Neural cell (in vitro differentiated cells): ENCODE measurements around the gene DSCAM.

Source experiments
- CTCF ChIP-seq: fragments of 450-650 bp; IDR thresholded peaks from 2 replicates; pipeline ENCODE4 v1.5.1; 2014; ENCODE audit warnings: antibody characterized with exemption, mild to moderate bottlenecking, moderate library complexity; ENCODE audit not compliant: poor library complexity, severe bottlenecking
- EZH2 ChIP-seq: fragments of 200-600, 300-800 bp; shearing (Covaris generic), sonication (generic); IDR thresholded peaks from 2 replicates; pipeline ENCODE4 v1.6.1; 2014; ENCODE audit warnings: antibody characterized with exemption, low read length, borderline replicate concordance, mild to moderate bottlenecking; ENCODE audit not compliant: insufficient read depth, poor library complexity, severe bottlenecking
- POLR2AphosphoS5 ChIP-seq: IDR thresholded peaks from 2 replicates; pipeline ENCODE4 v1.6.1; 2012
- RAD21 ChIP-seq: fragments of 450-650 bp; conservative IDR thresholded peaks from 2 replicates; pipeline ENCODE4 v1.6.1; 2014; ENCODE audit warnings: antibody characterized with exemption, mild to moderate bottlenecking, moderate library complexity

- TF ChIP-seq CTCF (no peak), POLR2AphosphoS5 (no peak), EZH2 (no peak), RAD21 (no peak)
These were observed 13.8 kb downstream of the DSCAM start for GRCh38 chr21:40833184-40833583.
